Neuronal stem cell (in vitro differentiated cells): Measurements from ENCODE around the gene MARK2.

Experiments
- DNase-seq: peaks from one replicate; pipeline ENCODE4 v3.0.0-alpha.2; 2013; ENCODE audit warnings: low spot score
- H2AFZ ChIP-seq: one replicate; pipeline ENCODE4 v1.6.1; 2013; ENCODE audit warnings: mild to moderate bottlenecking, low read length, inconsistent platforms
- H2AK5ac ChIP-seq: 2 replicates; pipeline ENCODE4 v1.6.1; 2013; ENCODE audit warnings: low read depth, mild to moderate bottlenecking, inconsistent platforms, low read length, moderate library complexity, mixed read lengths
- H2BK120ac ChIP-seq: 2 replicates; pipeline ENCODE4 v1.6.1; 2013; ENCODE audit warnings: low read depth, mild to moderate bottlenecking, inconsistent platforms, low read length, moderate library complexity, mixed read lengths
- H2BK12ac ChIP-seq: one replicate; pipeline ENCODE4 v1.6.1; 2013; ENCODE audit warnings: low read length, inconsistent platforms
- H2BK15ac ChIP-seq: 2 replicates; pipeline ENCODE4 v1.6.1; 2013; ENCODE audit warnings: mild to moderate bottlenecking, low read length, inconsistent platforms, mixed read lengths
- H2BK5ac ChIP-seq: one replicate; pipeline ENCODE4 v1.6.1; 2013; ENCODE audit warnings: inconsistent platforms, mild to moderate bottlenecking, low read length, moderate library complexity
- H3K14ac ChIP-seq: one replicate; pipeline ENCODE4 v1.6.1; 2013; ENCODE audit warnings: low read length, inconsistent platforms
- H3K18ac ChIP-seq: 2 replicates; pipeline ENCODE4 v1.6.1; 2013; ENCODE audit warnings: low read length, inconsistent platforms
- H3K23ac ChIP-seq: 2 replicates; pipeline ENCODE4 v1.6.1; 2013; ENCODE audit warnings: low read depth, mild to moderate bottlenecking, mixed read lengths, low read length, inconsistent platforms; ENCODE audit not compliant: poor library complexity
- H3K27ac ChIP-seq: replicated peaks from 3 replicates; pipeline ENCODE4 v1.5.1; 2013; ENCODE audit warnings: low read length, inconsistent platforms
- H3K27me3 ChIP-seq, 3 experiments: 2 replicates each; pipeline ENCODE4 v1.6.1; 2013; ENCODE audit warnings: low read length in 3 of 3, mild to moderate bottlenecking in 2 of 3, inconsistent platforms in 1 of 3, low read depth in 1 of 3, mixed read lengths in 1 of 3, moderate library complexity in 1 of 3; ENCODE audit not compliant: control insufficient read depth in 3 of 3, insufficient read depth in 3 of 3
- H3K36me3 ChIP-seq, 2 donors: replicated peaks in 1 of 2; 2 replicates each; pipeline ENCODE4 v1.6.1; 2013; ENCODE audit warnings: low read length in 2 of 2; ENCODE audit not compliant: control insufficient read depth in 2 of 2, insufficient read depth in 2 of 2
- H3K4ac ChIP-seq: 2 replicates; pipeline ENCODE4 v1.6.1; 2013; ENCODE audit warnings: inconsistent platforms, mild to moderate bottlenecking, low read length, moderate library complexity
- H3K4me1 ChIP-seq, 2 donors: 1 replicate in 1 of 2; 2 replicates in 1 of 2; pipeline ENCODE4 v1.6.1; 2013; ENCODE audit warnings: low read length in 2 of 2, low read depth in 1 of 2; ENCODE audit not compliant: control insufficient read depth in 2 of 2, insufficient read depth in 1 of 2
- H3K4me2 ChIP-seq: one replicate; pipeline ENCODE4 v1.6.1; 2013; ENCODE audit warnings: mild to moderate bottlenecking, low read length, inconsistent platforms; ENCODE audit not compliant: insufficient read depth, poor library complexity, severe bottlenecking
- H3K4me3 ChIP-seq, 2 donors: 2 replicates each; pipeline ENCODE4 v1.5.1; 2013; ENCODE audit warnings: low read length in 2 of 2, mild to moderate bottlenecking in 2 of 2, inconsistent platforms in 1 of 2, moderate library complexity in 1 of 2
- H3K79me1 ChIP-seq: one replicate; pipeline ENCODE4 v1.6.1; 2013; ENCODE audit warnings: low read depth, mild to moderate bottlenecking, inconsistent platforms, low read length, moderate library complexity
- H3K9ac ChIP-seq: one replicate; pipeline ENCODE4 v1.6.1; 2013; ENCODE audit warnings: mild to moderate bottlenecking, low read depth, low read length, inconsistent platforms; ENCODE audit not compliant: poor library complexity
- H3K9me3 ChIP-seq, 2 donors: replicated peaks in 1 of 2; 2 replicates each; pipeline versions ENCODE3 to v1.6.1; 2013; ENCODE audit warnings: low read length in 2 of 2, mild to moderate bottlenecking in 2 of 2, inconsistent platforms in 1 of 2, low read depth in 1 of 2, mixed read lengths in 1 of 2, moderate library complexity in 1 of 2; ENCODE audit not compliant: control insufficient read depth in 2 of 2, insufficient read depth in 1 of 2
- H4K8ac ChIP-seq: one replicate; pipeline ENCODE4 v1.6.1; 2013; ENCODE audit warnings: low read depth, mild to moderate bottlenecking, inconsistent platforms, low read length, moderate library complexity
- H4K91ac ChIP-seq: one replicate; pipeline ENCODE4 v1.6.1; 2013; ENCODE audit warnings: low read length, low read depth, mild to moderate bottlenecking, inconsistent platforms; ENCODE audit not compliant: poor library complexity
- WGBS, 2 donors: extraction: QIAGEN DNeasy Blood & Tissue Kit; methylation state at CpG; one replicate each; pipeline ENCODE4 v1.1.7; 2013; ENCODE audit warnings: missing lambda C conversion rate in 2 of 2, mixed read lengths in 1 of 2; ENCODE audit not compliant: insufficient read length in 2 of 2, insufficient replicate concordance in 1 of 2; ENCODE audit errors: extremely low coverage in 2 of 2; 5-methylcytosine and 5-hydroxymethylcytosine counted together

Gene MARK2

GRCh38 chr11:63880403-63880790 is 41.5 kb downstream of the MARK2 start:
- H3K14ac ChIP-seq: no peak overlapping the region
- no peak overlapping the region for H2AFZ ChIP-seq
- no peak overlapping the region for H3K27ac ChIP-seq
- peaks cover 2% of the 10 kb centered on the region in 2 donors for H3K36me3 ChIP-seq
- H3K4ac ChIP-seq: no peak overlapping the region
- H4K8ac ChIP-seq: no peak overlapping the region
- peaks cover 2% of the 10 kb centered on the region for H3K79me1 ChIP-seq
- H2BK5ac ChIP-seq: no peak overlapping the region
- H3K9me3 ChIP-seq: peaks cover 0 to 2% of the 10 kb centered on the region in 2 donors
- H3K18ac ChIP-seq: no peak overlapping the region
- peaks cover 17 to 20% of the 10 kb centered on the region in 2 donors for H3K4me1 ChIP-seq
- H2BK120ac ChIP-seq: no peak overlapping the region
- WGBS, 2 donors: no CpG with 5 or more reads among the region's 3 CpGs
- no peak overlapping the region for H4K91ac ChIP-seq
- no peak overlapping the region for H3K4me3 ChIP-seq
- no peak overlapping the region for H3K9ac ChIP-seq
- H3K27me3 ChIP-seq: no peaks in the 10 kb centered on the region
- H2AK5ac ChIP-seq: no peak overlapping the region
- no peak overlapping the region for H2BK12ac ChIP-seq
- no peak overlapping the region for H3K4me2 ChIP-seq
- H3K23ac ChIP-seq: no peak overlapping the region
- H2BK15ac ChIP-seq: no peak overlapping the region
- DNase-seq: no peak

DNA sequence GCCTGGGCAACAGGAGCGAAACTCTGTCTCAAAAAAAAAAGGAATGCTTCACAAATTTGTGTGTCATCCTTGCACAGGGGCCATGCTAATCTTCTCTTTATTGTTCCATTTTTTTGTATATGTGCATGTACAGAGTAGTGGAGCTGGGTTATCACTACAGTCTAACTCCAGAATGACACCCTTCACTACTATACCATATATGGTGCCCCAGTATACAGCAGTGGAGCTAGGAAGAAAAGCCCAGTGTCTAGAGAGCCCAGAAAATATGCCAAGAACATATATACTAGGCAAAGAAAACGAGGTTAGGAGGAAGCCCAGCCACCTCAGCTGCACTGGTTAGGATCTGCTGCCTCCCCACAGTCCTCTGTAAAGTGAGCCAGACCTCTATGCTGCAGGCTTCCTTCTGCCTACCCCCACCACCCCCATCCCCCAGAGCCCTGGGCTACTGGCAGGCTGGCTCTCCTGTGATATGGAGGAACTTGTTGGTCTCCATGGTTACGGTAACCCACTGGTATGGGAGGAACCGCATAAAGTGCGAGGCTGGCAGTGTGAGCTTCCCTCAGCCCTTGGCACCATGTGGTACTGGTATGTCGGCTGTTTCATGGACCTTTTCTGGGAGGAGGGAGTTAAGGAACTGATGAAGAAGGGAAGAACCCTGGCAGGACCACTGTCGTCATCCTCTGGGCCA is 43.8 kb downstream of the MARK2 start:
- H2AFZ ChIP-seq: no peak overlapping the region
- no peak overlapping the region for H2BK5ac ChIP-seq
- peaks cover 17 to 24% of the 10 kb centered on the region in 2 donors for H3K4me1 ChIP-seq
- H3K18ac ChIP-seq: no peak overlapping the region
- no peak overlapping the region for H2BK15ac ChIP-seq
- H4K8ac ChIP-seq: no peak overlapping the region
- no peak overlapping the region for H3K4ac ChIP-seq
- no peak overlapping the region for H3K23ac ChIP-seq
- DNase-seq: no peak
- H3K4me3 ChIP-seq: no peak overlapping the region
- no peak overlapping the region for H3K4me2 ChIP-seq
- H2BK120ac ChIP-seq: no peak overlapping the region
- H4K91ac ChIP-seq: no peak overlapping the region
- WGBS, 2 donors: no CpG with 5 or more reads among the region's 7 CpGs
- no peak overlapping the region for H3K14ac ChIP-seq
- no peak overlapping the region for H2BK12ac ChIP-seq
- no peaks in the 10 kb centered on the region for H3K27me3 ChIP-seq
- no peak overlapping the region for H3K27ac ChIP-seq
- peaks cover 0 to 2% of the 10 kb centered on the region in 2 donors for H3K9me3 ChIP-seq
- H3K36me3 ChIP-seq: peaks cover 0 to 2% of the 10 kb centered on the region in 2 donors
- no peak overlapping the region for H3K9ac ChIP-seq
- H2AK5ac ChIP-seq: no peak overlapping the region
- H3K79me1 ChIP-seq: peaks cover 5% of the 10 kb centered on the region

DNA sequence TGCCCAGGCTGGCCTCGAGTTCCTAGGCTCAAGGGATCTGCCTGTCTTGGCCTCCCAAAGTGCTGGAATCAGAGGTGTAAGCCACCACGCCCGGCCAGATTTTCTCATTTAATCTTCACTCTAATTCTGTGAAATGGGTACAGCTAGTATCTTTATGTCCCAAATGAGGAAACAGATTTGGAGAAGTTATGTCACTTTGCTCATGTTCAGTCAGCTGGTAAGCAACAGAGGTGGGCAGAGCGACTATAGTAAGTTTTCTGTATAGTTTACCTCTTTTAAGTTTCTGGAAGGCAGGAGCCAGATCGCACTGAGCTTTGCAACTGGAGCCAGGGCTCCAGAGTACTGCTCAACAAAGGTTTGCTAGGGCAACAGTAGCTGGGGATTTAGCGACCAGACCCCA is 44.9 kb downstream of the MARK2 start:
- Histone ChIP-seq H3K27me3 (no peaks in the 10 kb centered on the region), H3K27ac (no peak overlapping the region), H3K18ac (no peak overlapping the region), H2BK12ac (no peak overlapping the region), H3K4me3 (no peak overlapping the region), H2BK5ac (peak overlapping the region; percentile 7), H3K9me3 (no peaks in the 10 kb centered on the region), H2AK5ac (no peak overlapping the region), H3K9ac (no peak overlapping the region), H3K4me2 (no peak overlapping the region), H4K91ac (no peak overlapping the region), H3K14ac (no peak overlapping the region), H3K4ac (no peak overlapping the region), H2BK15ac (no peak overlapping the region), H3K23ac (no peak overlapping the region), H3K79me1 (peaks cover 9% of the 10 kb centered on the region), H3K36me3 (no peaks in the 10 kb centered on the region), H2AFZ (no peak overlapping the region), H2BK120ac (no peak overlapping the region), H4K8ac (no peak overlapping the region), H3K4me1 (peaks cover 25 to 30% of the 10 kb centered on the region in 2 donors)
- no CpG with 5 or more reads among the region's 6 CpGs for WGBS, 2 donors
- no peak for DNase-seq

DNA sequence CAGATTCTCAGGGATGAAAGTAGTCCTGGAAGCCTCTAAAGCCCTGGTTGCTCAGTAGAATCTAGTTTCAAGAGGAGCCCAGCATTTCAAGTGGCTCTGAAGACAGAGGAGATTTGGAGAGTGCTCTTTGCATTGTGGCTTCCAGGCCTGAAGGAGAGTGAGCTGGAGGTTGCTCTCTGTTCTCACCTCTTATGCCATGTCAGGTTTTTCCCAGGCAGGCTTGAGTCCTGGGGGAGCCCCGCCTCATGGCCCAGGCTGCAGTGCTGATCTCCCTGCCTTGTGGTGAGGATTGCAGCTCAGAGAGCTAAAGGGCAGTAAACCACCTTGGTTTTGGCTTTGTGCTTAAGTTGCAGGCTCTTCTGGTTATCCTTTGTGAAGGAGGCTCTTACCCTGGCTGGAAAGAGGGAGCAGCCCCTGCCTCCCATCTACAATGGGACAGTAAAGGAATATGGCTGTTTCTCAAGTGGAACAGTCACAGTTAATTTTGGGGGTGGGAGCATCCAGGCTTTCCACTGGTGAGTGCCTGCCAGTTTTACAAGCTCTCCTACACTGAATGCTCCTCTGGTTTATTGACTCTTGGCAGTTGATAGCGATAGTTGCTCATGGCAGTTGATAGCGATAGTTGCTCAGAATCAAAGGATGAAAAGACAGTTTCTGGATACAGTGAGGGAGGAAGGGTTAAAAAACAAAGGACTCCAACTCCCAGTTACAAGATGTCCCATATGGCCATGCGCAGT is 45.5 kb downstream of the MARK2 start:
- H3K4me1 ChIP-seq: peaks cover 26 to 28% of the 10 kb centered on the region in 2 donors
- no peaks in the 10 kb centered on the region for H3K27me3 ChIP-seq
- H3K14ac ChIP-seq: no peak overlapping the region
- no peak overlapping the region for H3K4me3 ChIP-seq
- H2BK5ac ChIP-seq: peak overlapping the region; percentile 7
- H4K8ac ChIP-seq: no peak overlapping the region
- H2BK12ac ChIP-seq: no peak overlapping the region
- no CpG with 5 or more reads among the region's 4 CpGs for WGBS, 2 donors
- H3K79me1 ChIP-seq: peaks cover 9% of the 10 kb centered on the region
- no peak for DNase-seq
- no peak overlapping the region for H3K23ac ChIP-seq
- no peak overlapping the region for H3K9ac ChIP-seq
- no peak overlapping the region for H2BK15ac ChIP-seq
- no peak overlapping the region for H3K4ac ChIP-seq
- H2BK120ac ChIP-seq: no peak overlapping the region
- H3K36me3 ChIP-seq: no peaks in the 10 kb centered on the region
- no peak overlapping the region for H3K27ac ChIP-seq
- H4K91ac ChIP-seq: no peak overlapping the region
- H2AK5ac ChIP-seq: no peak overlapping the region
- no peak overlapping the region for H2AFZ ChIP-seq
- no peak overlapping the region for H3K4me2 ChIP-seq
- H3K9me3 ChIP-seq: no peaks in the 10 kb centered on the region
- H3K18ac ChIP-seq: peak overlapping the region; percentile 62
